ENCODE results near the gene CPSF4.
A peak's percentile ranks its signal among the peaks of the same experiment; 100 is the strongest.
"Not testable (repeated sequence)": the region's sequence is repeated elsewhere in the genome, so short reads cannot be mapped to it uniquely, and the experiment has no call there.

The CPSF4 gene

GRCh38 chr7:99428972-99429566 is 9.7 kb upstream of the CPSF4 start:
- no peak for DNase-seq (ENCODE audit: low read depth)
- TF ChIP-seq CTCF (IDR thresholded peaks at IDR 0.05; ENCODE audit: low read length, missing control alignments): no peak
- H3K4me3 ChIP-seq (replicated peaks; ENCODE audit: low read depth, low read length): no peak overlapping the region

DNA sequence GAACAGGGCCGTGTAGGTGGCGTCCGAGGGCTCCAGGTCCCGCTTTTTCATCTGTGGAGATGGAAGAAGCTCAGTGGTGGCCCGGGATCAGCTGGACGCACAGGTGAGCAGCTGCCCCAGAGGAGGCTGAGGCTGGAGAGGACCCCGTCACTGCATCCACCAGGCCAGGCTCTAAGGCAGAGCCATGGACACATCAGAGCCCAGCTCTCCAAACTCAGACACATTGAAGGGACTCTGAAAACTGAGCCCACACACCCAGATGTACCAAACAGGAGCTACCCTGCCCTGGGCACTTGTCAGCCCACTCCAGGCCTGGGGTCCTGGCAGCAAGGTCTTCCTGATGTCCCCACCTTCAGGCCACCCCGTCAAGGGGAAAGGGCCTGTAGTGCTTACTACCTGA is 9.0 kb upstream of the CPSF4 start:
- no peak overlapping the region for H3K4me3 ChIP-seq (replicated peaks; ENCODE audit: low read depth, low read length)
- TF ChIP-seq CTCF (IDR thresholded peaks at IDR 0.05; ENCODE audit: low read length, missing control alignments): no peak
- no peak for DNase-seq (ENCODE audit: low read depth)

DNA sequence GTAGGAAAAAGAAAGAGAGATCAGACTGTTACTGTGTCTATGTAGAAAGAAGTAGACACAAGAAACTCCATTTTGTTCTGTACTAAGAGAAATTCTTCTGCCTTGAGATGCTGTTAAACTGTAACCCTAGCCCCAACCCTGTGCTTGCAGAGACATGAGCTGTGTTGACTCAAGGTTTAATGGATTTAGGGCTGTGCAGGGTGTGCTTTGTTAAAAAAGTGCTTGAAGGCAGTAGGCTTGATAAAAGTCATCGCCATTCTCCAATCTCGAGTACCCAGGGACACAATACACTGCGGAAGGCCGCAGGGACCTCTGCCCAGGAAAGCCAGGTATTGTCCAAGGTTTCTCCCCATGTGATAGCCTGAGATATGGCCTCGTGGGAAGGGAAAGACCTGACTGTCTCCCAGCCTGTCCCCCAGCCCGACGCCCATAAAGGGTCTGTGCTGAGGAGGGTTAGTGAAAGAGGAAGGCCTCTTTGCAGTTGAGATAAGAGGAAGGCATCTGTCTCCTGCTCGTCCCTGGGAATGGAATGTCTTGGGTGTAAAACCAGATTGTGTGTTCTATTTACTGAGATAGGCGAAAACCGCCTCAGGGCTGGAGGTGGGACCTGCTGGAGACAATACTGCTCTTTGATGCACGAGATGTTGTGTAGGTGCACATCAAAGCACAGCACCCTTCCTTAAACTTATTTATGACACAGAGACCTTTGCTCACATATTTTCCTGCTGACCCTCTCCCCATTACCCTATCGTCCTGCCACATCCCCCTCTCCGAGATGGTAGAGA is 6.8 kb upstream of the CPSF4 start:
- not testable (repeated sequence) for DNase-seq (ENCODE audit: low read depth); H3K4me3 ChIP-seq (replicated peaks; ENCODE audit: low read depth, low read length)

- no peak overlapping the region for H3K4me3 ChIP-seq (replicated peaks; ENCODE audit: low read depth, low read length)
- no peak for DNase-seq (ENCODE audit: low read depth)
- TF ChIP-seq CTCF (IDR thresholded peaks at IDR 0.05; ENCODE audit: low read length, missing control alignments): no peak
Measured at GRCh38 chr7:99433158-99433557, 5.6 kb upstream of the CPSF4 start.

DNA sequence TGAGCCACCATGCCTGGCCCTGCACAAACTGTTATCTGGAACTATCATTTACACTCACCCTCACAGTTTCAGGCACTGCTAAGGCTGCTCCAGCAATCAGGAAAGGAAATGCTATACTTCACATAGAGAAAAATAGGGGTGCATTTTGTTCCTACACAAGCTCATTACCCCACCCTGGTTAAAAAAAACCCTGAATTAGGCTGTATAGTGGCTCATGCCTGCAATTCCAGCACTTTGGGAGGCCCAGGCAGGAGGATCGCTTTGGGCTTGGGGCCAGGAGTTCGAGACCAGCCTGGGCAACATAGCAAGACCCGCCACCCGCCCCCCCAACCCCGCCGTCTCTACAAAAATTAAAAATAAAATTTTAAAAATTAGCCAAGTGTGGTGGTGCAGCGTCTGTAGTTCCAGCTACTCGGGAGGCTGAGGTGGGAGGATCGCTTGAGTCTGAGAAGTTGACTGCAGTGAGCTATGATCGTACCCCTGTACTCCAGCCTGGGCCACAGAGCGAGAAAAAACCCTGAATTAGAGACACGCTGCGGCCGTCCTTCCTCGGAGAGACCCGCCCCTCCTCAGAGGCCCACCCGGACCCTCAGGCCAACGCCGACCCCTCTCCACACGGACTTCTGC is 684 bp upstream of the CPSF4 start:
- no peak for TF ChIP-seq CTCF (IDR thresholded peaks at IDR 0.05; ENCODE audit: low read length, missing control alignments)
- H3K4me3 ChIP-seq (replicated peaks; ENCODE audit: low read depth, low read length): peak overlapping the region; percentile 96
- peak; percentile 8 for DNase-seq (ENCODE audit: low read depth)

DNA sequence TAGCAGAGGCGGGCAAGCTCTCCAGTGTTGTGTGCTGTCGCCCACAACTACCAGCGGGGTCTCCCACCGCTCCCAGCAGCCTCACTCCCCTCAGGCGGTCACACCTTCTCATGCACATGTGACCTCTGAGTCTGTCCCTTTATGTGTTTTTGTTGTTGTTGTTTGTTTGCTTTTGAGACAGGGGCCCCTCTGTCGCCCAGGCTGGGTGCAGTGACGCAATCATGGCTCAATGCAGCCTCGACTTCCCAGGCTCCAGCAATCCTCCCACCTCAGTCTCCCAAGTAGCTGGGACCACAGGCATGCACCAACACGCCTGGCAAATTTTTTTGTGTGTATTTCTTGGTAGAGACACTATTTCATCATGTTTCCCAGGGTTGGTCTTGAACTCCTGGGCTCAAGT is 1.5 kb downstream of the CPSF4 start:
- no peak for TF ChIP-seq CTCF (IDR thresholded peaks at IDR 0.05; ENCODE audit: low read length, missing control alignments)

DNA sequence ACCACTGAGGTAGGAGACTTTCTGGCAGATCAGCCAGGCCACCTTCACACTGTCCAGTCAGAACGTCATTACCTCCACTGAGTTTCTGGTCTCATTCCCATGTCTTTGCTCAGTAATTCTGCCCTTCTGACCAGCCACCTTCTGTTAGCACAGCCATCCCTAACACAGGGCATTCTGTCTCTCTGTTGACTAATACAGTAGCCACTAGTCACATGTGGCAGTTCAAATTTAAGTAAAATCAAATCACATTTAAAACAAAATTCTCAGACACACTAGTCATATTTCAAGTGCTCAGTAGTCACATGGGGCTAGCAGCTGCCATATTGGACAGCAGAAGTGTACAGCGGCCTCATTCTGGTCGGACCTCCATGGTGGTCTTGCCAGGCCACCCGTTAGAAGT is 7.4 kb downstream of the CPSF4 start:
- DNase-seq (ENCODE audit: low read depth): no peak
- TF ChIP-seq CTCF (IDR thresholded peaks at IDR 0.05; ENCODE audit: low read length, missing control alignments): no peak
- no peak overlapping the region for H3K4me3 ChIP-seq (replicated peaks; ENCODE audit: low read depth, low read length)

More for the DNA sequence above, 1.5 kb downstream of the CPSF4 start:
- peak; percentile 31 for DNase-seq (ENCODE audit: low read depth)
- H3K4me3 ChIP-seq (replicated peaks; ENCODE audit: low read depth, low read length): peak overlapping the region; percentile 96

Measured in fibroblast of pulmonary artery (primary cell).